ENCODE results near the gene SMDT1.

Gene SMDT1, protein sequence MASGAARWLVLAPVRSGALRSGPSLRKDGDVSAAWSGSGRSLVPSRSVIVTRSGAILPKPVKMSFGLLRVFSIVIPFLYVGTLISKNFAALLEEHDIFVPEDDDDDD

GRCh38 chr22:42079319-42080251, at the start of gene SMDT1:
Gene SMDT1 (plus strand): TSS chr22:42079700. CDS start chr22:42079769, 69 bp downstream.
- peak; percentile 96 for FAIRE-seq

GRCh38 chr22:42033263-42034181, 46.0 kb upstream of the SMDT1 start:
- no peak for FAIRE-seq

DNA sequence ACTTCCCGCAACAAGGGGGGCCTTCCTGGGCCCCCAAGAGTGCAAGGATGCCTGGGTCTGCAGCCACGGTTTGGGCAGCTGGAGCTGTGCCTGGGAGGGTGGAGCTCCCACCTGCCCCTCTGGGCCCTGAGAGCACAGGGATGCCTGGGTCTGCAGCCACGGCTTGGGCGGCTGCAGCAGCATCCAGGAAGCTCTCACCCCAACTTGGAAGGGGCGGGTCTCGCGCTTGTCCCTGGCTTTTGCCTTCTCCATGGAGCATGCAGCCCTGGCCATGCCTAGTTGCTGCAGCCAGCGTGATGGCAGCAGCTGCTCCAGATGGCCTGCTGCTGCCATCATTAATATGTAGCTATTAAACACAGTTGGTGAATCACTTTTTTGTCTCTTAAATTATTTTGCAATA, 44.2 kb upstream of the SMDT1 start:
- FAIRE-seq: no peak

DNA sequence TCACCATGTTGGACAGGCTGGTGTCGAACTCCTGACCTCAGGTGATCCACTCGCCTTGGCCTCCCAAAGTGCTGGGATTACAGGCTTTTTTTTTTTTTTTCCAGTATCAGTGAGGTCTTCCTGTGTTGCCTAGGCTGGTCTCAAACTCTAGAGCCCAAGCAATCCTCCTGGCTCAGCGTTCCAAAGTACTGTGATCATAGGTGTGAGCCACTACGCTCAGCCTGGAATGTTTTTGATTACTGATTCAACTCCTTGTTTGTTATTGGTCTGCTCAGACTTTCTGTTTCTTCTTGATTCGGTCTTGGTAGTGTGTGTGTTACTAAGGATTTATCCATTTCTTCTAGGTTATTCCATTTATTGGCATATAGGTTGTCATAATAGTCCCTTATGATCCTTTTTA, 40.2 kb upstream of the SMDT1 start:
- no peak for FAIRE-seq

GRCh38 chr22:42041784-42042183, 37.7 kb upstream of the SMDT1 start:
- no peak for FAIRE-seq

DNA sequence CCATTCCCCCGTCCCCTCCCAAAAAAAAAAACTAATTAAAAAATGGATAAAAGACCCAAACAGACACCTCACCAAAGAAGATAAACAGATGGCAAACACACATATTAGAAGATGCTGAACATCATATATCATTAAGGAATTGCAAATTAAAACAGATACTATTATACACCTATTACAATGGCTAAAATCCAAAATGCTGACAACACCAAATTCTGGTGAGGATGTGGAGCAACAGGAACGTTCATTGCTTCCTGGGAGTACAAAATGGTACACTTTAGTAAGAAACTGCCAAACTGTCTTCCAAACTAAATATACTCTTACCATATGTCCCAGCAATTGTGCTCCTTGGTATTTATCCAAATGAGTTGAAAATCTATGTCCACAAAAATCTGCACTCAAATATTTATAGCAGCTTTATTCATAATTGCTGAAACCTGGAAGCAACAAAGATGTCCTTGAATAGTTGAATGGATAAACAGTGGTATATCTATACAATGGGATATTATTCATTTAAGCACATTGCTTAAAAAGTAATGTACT, 28.8 kb upstream of the SMDT1 start:
- FAIRE-seq: no peak

GRCh38 chr22:42052765-42053164, 26.7 kb upstream of the SMDT1 start:
- no peak for FAIRE-seq

DNA sequence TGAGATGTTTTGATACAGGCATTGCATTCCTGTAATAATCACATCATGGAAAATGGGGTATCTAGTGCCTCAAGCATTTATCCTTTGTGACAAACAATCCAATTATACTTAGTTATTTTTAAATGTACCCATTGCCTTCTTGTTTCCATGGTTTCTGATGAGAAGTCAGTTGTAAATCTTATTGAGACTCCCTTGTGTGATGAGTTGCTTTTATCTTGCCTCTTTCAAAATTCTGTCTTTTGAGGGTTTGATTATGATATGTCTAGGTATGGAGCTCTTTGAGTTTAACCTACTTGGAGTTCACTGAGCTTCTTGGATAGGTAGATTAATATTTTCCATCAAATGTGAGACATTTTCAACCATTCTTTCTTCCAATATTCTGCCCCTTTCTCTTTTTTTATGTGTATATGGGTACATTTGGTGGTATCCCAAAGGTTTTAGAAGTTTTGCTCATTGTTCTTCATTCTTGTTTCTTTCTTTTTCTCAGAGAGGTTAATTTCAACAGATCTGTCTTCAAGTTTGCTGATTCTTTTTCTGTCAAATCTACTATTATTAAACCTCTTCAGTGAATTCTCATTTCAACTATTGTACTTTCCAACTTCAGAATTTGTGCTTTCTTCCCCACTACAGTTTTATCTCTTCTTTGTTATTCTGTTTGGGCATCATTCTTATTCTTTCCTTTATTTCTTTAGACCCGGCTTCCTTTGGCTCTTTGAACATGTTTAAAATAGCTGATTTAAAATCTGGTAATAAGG, 22.6 kb upstream of the SMDT1 start:
- FAIRE-seq: peak; percentile 17

DNA sequence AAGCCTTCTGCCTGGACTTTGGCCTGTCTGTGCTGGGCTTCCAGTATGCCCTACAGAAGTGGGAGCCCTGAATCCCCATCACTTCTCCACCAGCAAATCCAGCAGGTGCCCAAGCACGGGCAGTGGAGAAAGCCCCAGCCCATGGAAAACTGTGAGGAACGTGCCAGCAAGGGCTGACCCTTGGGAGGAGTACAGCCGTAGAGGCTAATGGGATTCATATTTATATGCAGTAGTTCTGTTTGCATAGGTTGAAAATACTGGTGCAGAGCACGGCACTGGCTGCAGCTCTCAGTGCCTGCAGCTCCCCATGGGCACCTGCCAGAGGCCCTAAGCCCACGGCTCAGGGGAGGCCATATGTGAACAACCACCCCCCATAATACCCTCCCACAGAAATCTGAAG, 19.0 kb upstream of the SMDT1 start:
- no peak for FAIRE-seq

GRCh38 chr22:42061041-42061440, 18.5 kb upstream of the SMDT1 start:
- no peak for FAIRE-seq

DNA sequence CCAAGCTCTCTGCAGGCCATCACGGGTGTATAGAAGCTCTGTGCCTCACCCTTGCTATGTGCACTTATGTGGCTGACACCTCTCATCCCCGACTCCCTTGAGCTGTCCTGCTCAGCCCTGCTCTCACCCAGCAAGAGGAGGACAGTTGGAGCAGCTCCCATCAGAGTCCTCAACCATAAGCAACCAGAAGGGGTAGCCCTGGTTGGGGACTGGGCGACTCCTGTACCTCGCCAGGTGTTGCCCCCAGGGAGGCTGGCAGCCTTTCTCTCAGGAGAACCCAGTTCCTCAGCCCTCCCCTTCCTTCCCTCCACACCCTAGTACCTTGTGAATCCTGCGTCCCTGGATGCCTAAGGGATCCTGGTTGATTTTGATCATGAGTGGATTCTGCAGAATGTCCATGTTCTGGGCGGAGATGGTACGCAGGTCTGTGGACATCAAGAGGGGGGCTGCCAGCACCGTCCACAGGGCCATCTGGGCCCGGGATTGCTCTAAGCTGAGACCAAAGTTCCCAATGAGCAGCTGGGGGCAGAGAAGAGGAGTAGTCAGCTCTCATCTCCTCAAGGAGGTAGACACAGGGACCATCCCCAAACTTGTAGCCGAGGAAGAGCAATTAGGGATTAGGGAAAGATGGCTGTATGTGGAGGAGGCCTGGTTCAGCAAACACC, 16.9 kb upstream of the SMDT1 start:
- FAIRE-seq: no peak

- no peak for FAIRE-seq
Measured at GRCh38 chr22:42064629-42065028, 14.9 kb upstream of the SMDT1 start.

GRCh38 chr22:42065438-42066125, 13.9 kb upstream of the SMDT1 start:
- FAIRE-seq: no peak

DNA sequence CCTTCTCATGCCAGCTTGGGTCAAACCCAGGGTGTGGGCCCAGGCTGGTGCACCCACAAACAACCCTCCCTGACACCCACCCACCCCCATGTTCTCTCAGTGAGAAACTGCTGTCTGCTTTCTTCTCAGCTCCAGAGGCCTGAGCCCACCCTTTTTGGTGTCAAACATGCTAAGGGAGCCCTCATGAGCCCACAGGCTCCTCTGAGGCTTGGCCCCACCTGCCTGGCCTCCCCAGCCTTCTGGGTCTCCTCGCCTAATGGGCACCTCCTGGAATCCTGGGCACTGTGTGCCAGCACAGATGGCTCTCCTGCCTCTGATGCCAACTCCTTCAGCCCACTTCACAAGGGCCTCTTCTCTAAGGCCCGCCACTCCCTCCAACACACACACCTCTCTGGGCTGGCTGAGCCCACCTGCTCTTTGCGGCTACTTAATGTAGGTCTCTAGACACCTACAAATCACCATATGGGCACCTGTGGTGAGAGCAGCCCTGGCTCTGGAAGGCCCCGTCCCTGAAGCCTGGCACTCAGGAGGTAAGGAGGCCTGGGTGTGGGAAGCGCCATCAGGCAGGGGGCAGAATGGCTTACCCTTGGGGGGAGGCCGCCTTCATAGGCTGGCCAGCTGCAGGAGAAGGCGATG, 13.3 kb upstream of the SMDT1 start:
- FAIRE-seq: no peak

- no peak for FAIRE-seq
Measured at GRCh38 chr22:42066937-42067336, 12.6 kb upstream of the SMDT1 start.

DNA sequence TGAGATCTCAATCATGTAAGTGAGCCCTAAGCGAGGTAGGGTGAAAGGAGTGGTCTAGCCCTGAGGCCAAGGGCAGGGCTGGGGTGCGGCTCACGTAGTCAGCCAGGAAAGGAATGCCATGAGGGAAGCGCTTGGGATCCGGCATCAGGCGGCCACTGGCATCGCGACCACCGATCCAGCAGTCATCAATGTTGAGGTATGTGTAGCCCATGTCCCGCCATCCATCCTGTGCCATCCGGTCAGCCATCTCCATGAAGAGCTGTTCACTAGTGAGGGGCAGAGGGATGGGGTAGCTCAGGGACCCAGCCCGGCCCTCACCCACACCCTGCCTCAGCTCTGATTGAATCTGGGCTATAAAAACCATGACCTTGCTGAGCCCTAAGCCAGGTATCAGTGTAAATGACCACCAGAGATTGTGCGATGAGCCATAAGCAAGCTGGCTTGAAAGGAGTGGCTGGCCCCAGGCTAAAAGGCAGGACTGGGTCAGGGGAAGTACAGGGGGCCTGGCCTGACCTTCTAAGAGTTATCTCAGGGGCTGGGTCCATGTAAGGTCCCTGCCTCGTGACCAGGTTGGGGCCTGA, 11.7 kb upstream of the SMDT1 start:
- no peak for FAIRE-seq

DNA sequence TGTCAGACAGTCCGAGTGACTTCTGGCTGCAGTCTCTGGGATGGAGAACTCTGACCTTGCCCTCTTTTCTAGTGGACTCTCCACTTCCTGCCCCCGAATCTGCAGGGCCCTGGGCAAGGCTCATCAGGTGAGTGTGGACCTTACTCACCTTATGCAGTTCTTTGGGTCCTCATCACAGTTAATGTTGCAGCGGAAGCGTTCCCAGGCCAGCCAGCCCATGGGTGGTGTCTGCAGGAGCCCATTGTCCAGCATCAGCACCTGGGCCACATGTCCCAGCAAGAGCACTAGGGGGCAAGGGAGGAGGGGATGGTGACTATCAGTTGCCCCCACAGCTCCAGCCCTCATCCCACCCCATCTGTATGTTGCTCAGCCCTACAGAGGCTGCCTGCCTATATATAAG, 11.2 kb upstream of the SMDT1 start:
- FAIRE-seq: no peak

- no peak for FAIRE-seq
Measured at GRCh38 chr22:42069801-42070516, 9.5 kb upstream of the SMDT1 start.
